GM06990 (cell line): ENCODE measurements around the gene NAPSA.

Experiments used
- DNase-seq: peaks from one replicate; pipeline ENCODE4 v3.0.0-alpha.2; 2011; ENCODE audit not compliant: insufficient read length; ENCODE audit errors: extremely low read depth
- H3K27me3 ChIP-seq: replicated peaks from 2 replicates; pipeline ENCODE4 v1.6.0; 2011; ENCODE audit warnings: low read length; ENCODE audit not compliant: control insufficient read depth, insufficient read depth
- H3K36me3 ChIP-seq: 2 replicates; pipeline ENCODE4 v1.5.1; 2011; ENCODE audit warnings: low read length; ENCODE audit not compliant: control insufficient read depth, insufficient read depth
- H3K4me3 ChIP-seq: replicated peaks from 2 replicates; pipeline ENCODE4 v1.5.1; 2011; ENCODE audit warnings: low read depth, mild to moderate bottlenecking, control low read depth, low read length
- TF ChIP-seq, protein P1 (sequence below): IDR thresholded peaks from 2 replicates; pipeline ENCODE4 v1.5.1; 2011; ENCODE audit warnings: low read length, control low read depth, mild to moderate bottlenecking, inconsistent platforms; ENCODE audit not compliant: insufficient read depth, poor library complexity, severe bottlenecking

Gene NAPSA

DNA sequence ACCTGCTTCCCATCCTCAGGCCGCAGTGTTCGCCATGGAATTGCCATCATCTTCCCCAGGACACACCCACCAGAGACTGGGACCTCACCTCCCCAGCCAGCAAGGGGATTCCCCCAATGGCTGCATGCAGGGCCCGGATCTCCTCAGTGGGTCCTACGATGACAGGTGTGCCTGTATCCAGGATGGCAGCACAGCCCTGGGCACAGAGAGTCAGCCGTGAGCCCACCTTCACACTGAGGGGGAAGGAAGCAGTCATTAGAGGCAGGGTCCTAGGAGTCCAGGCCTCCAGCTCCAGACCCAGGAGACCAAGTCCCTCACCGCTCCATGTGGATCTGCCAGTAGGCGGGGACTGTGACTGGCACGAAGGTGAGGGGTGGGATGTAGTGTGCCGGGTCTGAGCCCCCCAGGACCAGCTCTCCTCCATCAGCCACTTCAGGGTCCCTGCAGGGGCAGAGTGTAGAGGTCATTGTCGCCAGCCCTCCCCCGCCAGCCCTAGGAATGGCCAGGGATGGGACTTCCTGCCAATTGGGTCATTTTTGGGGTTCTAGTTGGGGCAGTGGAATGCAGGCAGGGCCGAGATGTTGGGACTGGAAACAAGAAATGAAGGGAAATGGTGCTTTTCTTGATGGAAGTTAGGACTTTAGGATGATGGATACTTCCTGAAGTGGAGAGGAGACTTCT, 30.6 kb downstream of the NAPSA start:
- Histone ChIP-seq H3K4me3 (no peak overlapping the region), H3K36me3 (peaks cover 20% of the 10 kb centered on the region), H3K27me3 (no peaks in the 10 kb centered on the region)
- no peak for DNase-seq
- TF ChIP-seq, protein P1, sequence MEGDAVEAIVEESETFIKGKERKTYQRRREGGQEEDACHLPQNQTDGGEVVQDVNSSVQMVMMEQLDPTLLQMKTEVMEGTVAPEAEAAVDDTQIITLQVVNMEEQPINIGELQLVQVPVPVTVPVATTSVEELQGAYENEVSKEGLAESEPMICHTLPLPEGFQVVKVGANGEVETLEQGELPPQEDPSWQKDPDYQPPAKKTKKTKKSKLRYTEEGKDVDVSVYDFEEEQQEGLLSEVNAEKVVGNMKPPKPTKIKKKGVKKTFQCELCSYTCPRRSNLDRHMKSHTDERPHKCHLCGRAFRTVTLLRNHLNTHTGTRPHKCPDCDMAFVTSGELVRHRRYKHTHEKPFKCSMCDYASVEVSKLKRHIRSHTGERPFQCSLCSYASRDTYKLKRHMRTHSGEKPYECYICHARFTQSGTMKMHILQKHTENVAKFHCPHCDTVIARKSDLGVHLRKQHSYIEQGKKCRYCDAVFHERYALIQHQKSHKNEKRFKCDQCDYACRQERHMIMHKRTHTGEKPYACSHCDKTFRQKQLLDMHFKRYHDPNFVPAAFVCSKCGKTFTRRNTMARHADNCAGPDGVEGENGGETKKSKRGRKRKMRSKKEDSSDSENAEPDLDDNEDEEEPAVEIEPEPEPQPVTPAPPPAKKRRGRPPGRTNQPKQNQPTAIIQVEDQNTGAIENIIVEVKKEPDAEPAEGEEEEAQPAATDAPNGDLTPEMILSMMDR = no peak

DNA sequence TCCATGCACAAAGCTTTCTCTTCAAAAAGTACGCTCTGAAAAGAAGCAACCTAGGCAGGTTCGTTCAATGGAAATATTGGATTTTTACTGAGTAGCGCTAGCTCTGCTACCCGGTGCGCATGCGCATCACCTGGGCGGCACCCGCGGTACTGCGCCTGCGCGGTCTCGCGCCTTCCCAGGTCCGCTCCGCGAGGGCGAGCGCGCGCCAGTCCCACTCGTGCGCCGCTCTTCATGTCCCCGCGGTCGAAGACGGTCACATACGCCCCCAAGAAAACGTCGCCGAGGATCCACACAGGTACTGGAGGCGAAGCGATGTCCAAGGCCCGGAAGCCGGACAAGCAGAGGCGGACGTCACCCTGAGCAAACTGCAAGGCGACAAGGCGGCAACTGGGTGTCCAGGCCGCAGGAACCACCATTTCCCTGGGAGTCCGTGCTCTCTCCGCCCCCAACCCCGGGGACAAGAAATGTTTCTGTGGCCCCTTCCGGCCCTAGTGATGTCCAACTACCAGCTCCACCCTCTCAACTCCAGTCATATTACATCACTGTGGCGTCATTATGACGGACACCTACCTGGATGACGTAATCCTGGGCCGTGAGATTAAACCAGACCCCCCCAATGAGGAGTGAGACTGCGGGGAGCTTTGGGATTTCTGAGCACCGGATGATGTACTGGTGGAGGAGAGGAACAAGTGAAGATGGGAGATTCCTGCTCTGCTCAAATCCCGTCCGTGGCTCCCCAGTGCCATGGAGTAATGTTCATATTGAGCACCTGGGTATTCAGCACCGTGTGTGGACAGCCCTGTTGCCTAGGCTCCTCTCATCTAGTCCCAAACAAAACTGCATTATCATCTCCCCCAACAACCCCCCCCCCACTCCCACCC, 31.5 kb downstream of the NAPSA start:
- Histone ChIP-seq H3K27me3 (no peaks in the 10 kb centered on the region), H3K36me3 (peaks cover 20% of the 10 kb centered on the region), H3K4me3 (peak overlapping the region; percentile 67)
- peak; percentile 91 for DNase-seq
- TF ChIP-seq, protein P1 = no peak

GRCh38 chr19:50333235-50333736, 32.2 kb downstream of the NAPSA start:
- peak; percentile 97 for DNase-seq
- Histone ChIP-seq H3K27me3 (no peaks in the 10 kb centered on the region; the same call in 1 of the 2 replicates), H3K36me3 (peaks cover 20% of the 10 kb centered on the region), H3K4me3 (peak overlapping the region; percentile 67)
- TF ChIP-seq, protein P1 = no peak

DNA sequence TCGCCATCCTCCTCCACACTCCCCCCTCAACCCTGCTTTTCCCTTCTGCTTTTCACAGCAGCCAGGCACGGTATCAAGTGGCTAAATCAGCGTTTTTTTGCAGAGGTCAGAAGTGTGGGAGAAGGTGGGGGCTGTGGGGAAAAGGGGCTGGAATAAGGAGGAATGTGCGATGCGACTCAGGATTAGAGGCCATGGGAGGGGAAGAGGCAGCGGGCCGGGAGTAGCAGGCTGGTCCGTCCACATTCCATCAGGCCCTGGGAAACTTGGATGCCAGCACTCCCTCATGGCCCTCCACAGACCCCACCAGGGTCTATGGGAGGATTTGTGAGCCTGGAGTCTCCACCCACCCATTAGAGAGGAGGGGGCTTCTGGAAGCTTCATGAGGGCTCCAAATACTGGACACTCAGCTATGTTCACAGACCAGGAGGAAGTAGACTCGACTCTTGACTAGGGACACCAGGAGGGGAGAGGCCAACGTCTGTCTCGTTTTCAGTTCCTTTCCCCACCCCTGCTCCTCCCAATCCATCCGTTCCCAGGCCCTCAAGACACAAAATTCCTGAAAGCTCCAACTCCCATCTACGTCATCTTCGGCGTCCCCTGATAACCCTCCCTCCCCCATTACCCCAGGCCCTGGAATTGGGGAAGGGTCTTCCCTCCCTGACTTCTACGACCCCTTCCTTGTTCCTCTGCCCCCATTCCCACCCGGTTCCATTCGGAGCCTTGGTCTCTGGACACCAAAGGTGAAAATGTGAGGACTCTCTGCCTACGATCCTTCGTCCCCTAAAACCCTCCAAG, 33.0 kb downstream of the NAPSA start:
- TF ChIP-seq, protein P1 = no peak
- no peak for DNase-seq
- Histone ChIP-seq H3K36me3 (peaks cover 17% of the 10 kb centered on the region), H3K27me3 (no peaks in the 10 kb centered on the region; the same call in 1 of the 2 replicates), H3K4me3 (peak overlapping the region; percentile 67)

- H3K36me3 ChIP-seq = peaks cover 13% of the 10 kb centered on the region
- H3K27me3 ChIP-seq = no peaks in the 10 kb centered on the region; the same call in 1 of the 2 replicates
- peak overlapping the region; percentile 67 for H3K4me3 ChIP-seq
- DNase-seq = peak; percentile 38
- TF ChIP-seq, protein P1 = no peak
Measured at GRCh38 chr19:50331994-50332243, 33.5 kb downstream of the NAPSA start.
